Endothelial cell of umbilical vein (primary cell): ENCODE results near the gene PDE4B. TPM values are rescaled to one million over a fixed set of nuclear protein-coding genes. Genes with fewer than 3 reads are reported as not detected.

Experiments used
- BruUV-seq: library from RNA; stranded (reverse); fragments of 400-500 nt; replicated peaks from 2 replicates; lab custom pipeline; 2021; lab: Mats Ljungman, UMichigan
- CTCF ChIA-PET: fragments of 300-600, 350-600 bp; sonication (Branson Sonifier 250); formaldehyde crosslinking; loops from one replicate; lab custom pipeline; 2021; ENCODE audit warnings: antibody characterized with exemption, inconsistent platforms; lab: Charles Lee
- POLR2A ChIA-PET: fragments of 300-600, 350-600 bp; sonication (Branson Sonifier 250); formaldehyde crosslinking; loops from one replicate; lab custom pipeline; 2021; ENCODE audit warnings: antibody characterized with exemption, inconsistent platforms; lab: Charles Lee
- DNase-seq: peaks from one replicate; pipeline ENCODE4 v3.0.0-alpha.2; 2011; ENCODE audit warnings: low read depth, low spot score
- FAIRE-seq: peaks from 2 replicates; lab custom pipeline; 2011; peaks lifted over from hg19 to GRCh38; lab: Jason Lieb, UNC
- H2AFZ ChIP-seq: 2 replicates; pipeline ENCODE4 v1.6.0; 2012; ENCODE audit warnings: low read depth, low read length, control low read depth, inconsistent platforms
- H3K27ac ChIP-seq: 2 replicates; pipeline ENCODE4 v1.5.1; 2011; ENCODE audit warnings: low read depth, mild to moderate bottlenecking, control low read depth, low read length, moderate library complexity; ENCODE audit not compliant: insufficient read depth
- H3K27me3 ChIP-seq, 2 experiments: 2 replicates each; pipeline versions ENCODE4 v1.6.0 to v1.6.1; 2011; ENCODE audit warnings: low read length in 2 of 2, mixed read lengths in 1 of 2; ENCODE audit not compliant: control insufficient read depth in 2 of 2, insufficient read depth in 2 of 2
- H3K36me3 ChIP-seq, 2 experiments: 2 replicates in 1 of 2; 3 replicates in 1 of 2; pipeline ENCODE4 v1.5.1; 2011; ENCODE audit warnings: low read length in 2 of 2, mild to moderate bottlenecking in 1 of 2, moderate library complexity in 1 of 2; ENCODE audit not compliant: control insufficient read depth in 2 of 2, insufficient read depth in 2 of 2; ENCODE audit errors: extremely low read depth in 1 of 2
- H3K4me1 ChIP-seq: 3 replicates; pipeline ENCODE4 v1.5.1; 2011; ENCODE audit warnings: mild to moderate bottlenecking, low read length; ENCODE audit not compliant: control insufficient read depth, insufficient read depth; ENCODE audit errors: extremely low read depth
- H3K4me2 ChIP-seq: 2 replicates; pipeline ENCODE4 v1.6.1; 2011; ENCODE audit warnings: low read length, control low read depth, mixed read lengths; ENCODE audit not compliant: insufficient read depth
- H3K4me3 ChIP-seq, 3 experiments: fragments of 200-600 bp in 1 of 3; sonication (generic), shearing (Covaris generic) in 1 of 3; replicated peaks in 1 of 3; 2 replicates each; pipeline ENCODE4 v1.5.1; 2011 to 2016; ENCODE audit warnings: control low read depth in 3 of 3, low read length in 3 of 3, mild to moderate bottlenecking in 2 of 3, inconsistent platforms in 1 of 3, low read depth in 1 of 3, moderate library complexity in 1 of 3; ENCODE audit not compliant: insufficient read depth in 1 of 3
- H3K79me2 ChIP-seq: 2 replicates; pipeline ENCODE4 v1.6.0; 2012; ENCODE audit warnings: low read length, inconsistent platforms; ENCODE audit not compliant: control insufficient read depth, insufficient read depth
- H3K9ac ChIP-seq: replicated peaks from 2 replicates; pipeline ENCODE3; 2011; ENCODE audit warnings: low read length, control low read depth; ENCODE audit not compliant: insufficient read depth; ENCODE audit errors: extremely low read depth
- H3K9me1 ChIP-seq: replicated peaks from 3 replicates; pipeline ENCODE4 v1.6.0; 2011; ENCODE audit warnings: mild to moderate bottlenecking, low read length; ENCODE audit not compliant: control insufficient read depth, insufficient read depth; ENCODE audit errors: extremely low read depth
- H3K9me3 ChIP-seq: replicated peaks from 2 replicates; pipeline ENCODE4 v1.5.1; 2012; ENCODE audit warnings: low read length, inconsistent platforms; ENCODE audit not compliant: control insufficient read depth, insufficient read depth
- H4K20me1 ChIP-seq: replicated peaks from 2 replicates; pipeline ENCODE3; 2011; ENCODE audit warnings: mild to moderate bottlenecking, low read length; ENCODE audit not compliant: control insufficient read depth, insufficient read depth; ENCODE audit errors: extremely low read depth
- CTCF ChIP-seq, 2 donors: IDR thresholded peaks; 1 replicate in 1 of 2; 2 replicates in 1 of 2; pipeline ENCODE4 v1.5.1; 2011; ENCODE audit warnings: low read length in 2 of 2, mild to moderate bottlenecking in 2 of 2, moderate library complexity in 2 of 2, control low read depth in 1 of 2, inconsistent platforms in 1 of 2, low read depth in 1 of 2; ENCODE audit not compliant: insufficient read depth in 1 of 2; ENCODE audit errors: extremely low read depth in 1 of 2
- EZH2 ChIP-seq: IDR thresholded peaks from 2 replicates; pipeline ENCODE4 v1.6.1; 2012; ENCODE audit warnings: borderline replicate concordance, low read depth, mild to moderate bottlenecking, moderate library complexity, low read length, inconsistent platforms; ENCODE audit not compliant: severe bottlenecking
- FOS ChIP-seq: IDR thresholded peaks from 2 replicates; pipeline ENCODE4 v1.6.1; 2011; ENCODE audit warnings: mild to moderate bottlenecking, low read length, moderate library complexity, borderline replicate concordance; ENCODE audit not compliant: insufficient read depth
- GATA2 ChIP-seq: IDR thresholded peaks from 2 replicates; pipeline ENCODE4 v1.7.0; 2011; ENCODE audit warnings: low read depth, mild to moderate bottlenecking, moderate library complexity, mixed read lengths, low read length; ENCODE audit not compliant: insufficient read length, insufficient read depth
- JUN ChIP-seq: IDR thresholded peaks from 2 replicates; pipeline ENCODE4 v1.6.1; 2011; ENCODE audit warnings: borderline replicate concordance, low read depth; ENCODE audit not compliant: insufficient read length, insufficient read depth
- MAX ChIP-seq: IDR thresholded peaks from 2 replicates; pipeline ENCODE4 v1.6.1; 2011; ENCODE audit not compliant: insufficient read depth, insufficient read length
- MYC ChIP-seq: IDR thresholded peaks from one replicate; pipeline ENCODE4 v1.6.1; 2011; ENCODE audit warnings: mild to moderate bottlenecking, low read depth, low read length
- POLR2A ChIP-seq: IDR thresholded peaks from 2 replicates; pipeline ENCODE4 v1.6.1; 2012; ENCODE audit warnings: low read depth, mild to moderate bottlenecking, control low read depth, low read length
- POLR2AphosphoS5 ChIP-seq: IDR thresholded peaks from 2 replicates; pipeline ENCODE4 v1.6.1; 2012; ENCODE audit warnings: low read depth, mild to moderate bottlenecking, control low read depth, low read length, moderate library complexity; ENCODE audit not compliant: insufficient read depth
- dilution Hi-C: fragments of 300-500 bp; cut with MboI; formaldehyde crosslinking; loops from one replicate; pipeline ENCODE4 v1.15.0; 2019; ENCODE audit warnings: low sequenced_read_pairs; ENCODE audit not compliant: extremely low pct_ligation_motif_present
- intact Hi-C: fragments of 100-400 bp; cut with micrococcal nuclease; formaldehyde crosslinking; loops from one replicate; pipeline ENCODE4 v1.10.0; 2022
- polyA plus RNA-seq, 4 experiments: library from polyadenylated mRNA; depleted of rRNA in 3 of 4; stranded (reverse) in 3 of 4; unstranded in 1 of 4; fragments of >200 nt; gene quantifications; 2 replicates each; pipeline versions ENCODE4 v1.2.1 to v1.2.3, GENCODE V29; 2011 to 2012; ENCODE audit warnings: missing spikeins in 1 of 4
- total RNA-seq: library from RNA; stranded (reverse); gene quantifications from 2 replicates; pipeline ENCODE4 v1.2.3, GENCODE V29; 2021

Gene PDE4B
- total and polyA plus RNA-seq, 2 donors (not counting 3 experiments of a cell fraction or from before 2014, with no cell fraction given), result 63.5 to 69.8 TPM

GRCh38 chr1:66159800-66160199 is 367.1 kb downstream of the PDE4B start:
- dilution Hi-C loops, result no loop called here
- CTCF ChIA-PET, result interaction anchor here (1.2 kb wide), 1 partner anchor 12 kb away, joined by 4 read pairs; no protein-coding TSS in a partner anchor
- H4K20me1 ChIP-seq, result no peaks in the 10 kb centered on the region

More at GRCh38 chr1:66159800-66160199, 367.1 kb downstream of the PDE4B start:
- no peaks in the 10 kb centered on the region for H3K79me2 ChIP-seq
- no peaks in the 10 kb centered on the region for H3K9me3 ChIP-seq
- TF ChIP-seq MAX (no peak), JUN (no peak), CTCF (IDR thresholded peaks at IDR 0.05; ENCODE audit: extremely low read depth in 1 of 2, insufficient read depth in 1 of 2, low read depth in 1 of 2, low read length in 2 of 2) (no peak), MYC (no peak), FOS (no peak), POLR2A (no peak), POLR2AphosphoS5 (no peak), EZH2 (no peak), GATA2 (no peak)
- H3K4me3 ChIP-seq, result no peak overlapping the region
- POLR2A ChIA-PET, result no interaction called here
- H2AFZ ChIP-seq, result no peak overlapping the region
- H3K4me2 ChIP-seq, result no peak overlapping the region
- H3K9ac ChIP-seq, result no peak overlapping the region
- no peaks in the 10 kb centered on the region for H3K9me1 ChIP-seq
- no TSS peak for BruUV-seq
- FAIRE-seq (no peak), DNase-seq (no peak)
- H3K36me3 ChIP-seq, result no peaks in the 10 kb centered on the region
- intact Hi-C loops, result no loop called here
- H3K27ac ChIP-seq, result no peak overlapping the region
- peaks cover 0 to 2% of the 10 kb centered on the region in 2 experiments for H3K27me3 ChIP-seq
- no peaks in the 10 kb centered on the region for H3K4me1 ChIP-seq
